Common myeloid progenitor, CD34-positive (primary cell): ENCODE results near the gene CWC25. TPM values are rescaled to one million over a fixed set of nuclear protein-coding genes. Genes with fewer than 3 reads are reported as not detected.
A peak's percentile ranks its signal among the peaks of the same experiment; 100 is the strongest.

Source experiments
- CTCF ChIA-PET: fragments of 350-600 bp; sonication (Branson Sonifier 250); formaldehyde crosslinking; loops from one replicate; lab custom pipeline; 2021; ENCODE audit warnings: antibody characterized with exemption; lab: Charles Lee
- POLR2A ChIA-PET: fragments of 350-600 bp; sonication (Branson Sonifier 250); formaldehyde crosslinking; loops from one replicate; lab custom pipeline; 2021; ENCODE audit warnings: antibody characterized with exemption; lab: Charles Lee
- DNase-seq, 3 donors: peaks; one replicate each; pipeline versions ENCODE4 v3.0.0 to v3.0.0-alpha.2; 2013
- H3K27ac ChIP-seq, 2 experiments: 1 replicate in 1 of 2; 2 replicates in 1 of 2; pipeline ENCODE4 v1.7.0; 2013; ENCODE audit warnings: inconsistent platforms in 2 of 2, low read length in 2 of 2, mild to moderate bottlenecking in 2 of 2, low read depth in 1 of 2, moderate library complexity in 1 of 2; ENCODE audit not compliant: severe bottlenecking in 2 of 2, insufficient read depth in 1 of 2, poor library complexity in 1 of 2
- H3K27me3 ChIP-seq, 5 experiments: replicated peaks in 2 of 5; 1 replicate in 3 of 5; 2 replicates in 2 of 5; pipeline versions ENCODE4 v1.6.1 to v1.7.0; 2013; ENCODE audit warnings: low read length in 4 of 5, mild to moderate bottlenecking in 2 of 5, moderate library complexity in 2 of 5, inconsistent platforms in 1 of 5; ENCODE audit not compliant: insufficient read depth in 5 of 5, control insufficient read depth in 4 of 5
- H3K36me3 ChIP-seq, 4 experiments: 1 replicate in 2 of 4; 2 replicates in 2 of 4; pipeline versions ENCODE4 v1.6.1 to v1.7.0; 2013; ENCODE audit warnings: low read length in 3 of 4, control low read depth in 1 of 4, mild to moderate bottlenecking in 1 of 4; ENCODE audit not compliant: control insufficient read depth in 4 of 4, insufficient read depth in 4 of 4
- H3K4me1 ChIP-seq, 4 experiments: 1 replicate in 3 of 4; 2 replicates in 1 of 4; pipeline versions ENCODE4 v1.6.1 to v1.7.1; 2013; ENCODE audit warnings: low read length in 3 of 4, mild to moderate bottlenecking in 3 of 4, control low read depth in 1 of 4, inconsistent platforms in 1 of 4, moderate library complexity in 1 of 4; ENCODE audit not compliant: control insufficient read depth in 4 of 4, insufficient read depth in 4 of 4; ENCODE audit errors: control extremely low read depth in 1 of 4
- H3K4me3 ChIP-seq, 7 experiments: 1 replicate in 4 of 7; 2 replicates in 3 of 7; pipeline versions ENCODE4 v1.5.1 to v1.7.0; 2013; ENCODE audit warnings: mild to moderate bottlenecking in 7 of 7, low read length in 6 of 7, moderate library complexity in 6 of 7, inconsistent platforms in 2 of 7, low read depth in 2 of 7, control low read depth in 1 of 7; ENCODE audit not compliant: insufficient read depth in 4 of 7, control insufficient read depth in 1 of 7; ENCODE audit errors: extremely low read depth in 1 of 7
- H3K9me3 ChIP-seq, 5 experiments: 1 replicate in 4 of 5; 2 replicates in 1 of 5; pipeline versions ENCODE4 v1.6.1 to v1.7.1; 2013; ENCODE audit warnings: low read length in 4 of 5, mild to moderate bottlenecking in 2 of 5, inconsistent platforms in 1 of 5, low read depth in 1 of 5, moderate library complexity in 1 of 5; ENCODE audit not compliant: control insufficient read depth in 4 of 5, insufficient read depth in 2 of 5; ENCODE audit errors: control extremely low read depth in 1 of 5
- WGBS: methylation state at CpG from one replicate; pipeline ENCODE4 v1.1.5; 2013; ENCODE audit not compliant: insufficient coverage; 5-methylcytosine and 5-hydroxymethylcytosine counted together
- polyA plus RNA-seq: library from polyadenylated mRNA; unstranded; fragments of 120-200 nt; gene quantifications from one replicate; pipeline ENCODE4 v1.2.1, GENCODE V29; 2013

CWC25 gene
- 31.1 TPM for polyA plus RNA-seq

DNA sequence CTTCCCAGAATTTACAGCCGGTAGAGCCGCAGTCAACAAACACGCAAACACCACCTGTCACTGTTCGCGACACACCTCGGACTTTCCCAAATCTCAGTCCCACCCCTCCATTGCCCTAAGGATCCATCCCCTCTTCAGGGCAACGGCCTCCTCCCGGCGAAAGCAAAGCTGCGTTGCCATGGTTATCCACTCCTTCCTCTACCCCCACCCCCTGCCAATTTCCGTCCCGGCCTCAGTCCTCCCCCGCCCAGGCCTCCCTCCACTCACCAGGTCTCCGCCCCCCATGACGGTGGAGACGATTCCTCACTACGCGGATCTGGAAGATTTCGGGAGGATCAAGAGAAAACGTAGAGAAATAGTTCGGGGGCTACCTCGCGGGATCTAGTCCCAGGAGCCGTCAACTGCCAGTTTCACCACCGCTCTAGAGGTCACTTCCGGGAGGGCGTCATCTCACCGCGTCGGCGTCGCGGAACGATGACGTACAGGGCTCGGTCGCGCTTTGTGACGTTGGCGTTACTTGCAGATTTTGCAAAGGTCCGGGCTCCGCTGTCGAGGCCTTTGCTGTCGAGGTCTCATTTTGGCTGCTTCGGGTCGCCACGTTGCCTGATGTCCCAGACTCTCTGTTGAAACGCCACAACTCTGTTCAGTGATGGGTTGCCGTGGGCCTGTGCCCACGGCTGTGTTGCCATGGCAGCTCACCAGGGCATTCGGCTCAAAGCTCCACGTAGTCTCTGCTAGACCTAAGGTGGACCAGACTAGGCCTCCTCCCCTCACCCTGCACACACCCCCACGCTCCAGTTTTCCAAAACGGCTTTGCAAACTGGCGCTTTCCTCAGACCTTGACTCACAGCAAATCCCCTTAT, at the start of gene CWC25:
Gene CWC25 (minus strand): TSS at position 423 of the 863 bp plus-strand sequence. CDS start 138 bp downstream, at position 285.
- Histone ChIP-seq H3K27me3 (no peaks in the 10 kb centered on the region), H3K9me3 (no peaks in the 10 kb centered on the region), H3K27ac (peak within 1 kb of the TSS; percentile 99 to 100), H3K36me3 (peaks cover 2 to 17% (median 11%) of the 10 kb centered on the region in 4 experiments), H3K4me3 (peak within 1 kb of the TSS; percentile 64 to 99 (median 90)), H3K4me1 (peaks cover 0 to 21% (median 16%) of the 10 kb centered on the region in 4 experiments)
- peak; percentile 97 to 99 (median 98) for DNase-seq
- 1% methylated on average over 51 of the region's 55 CpGs for WGBS
- POLR2A ChIA-PET: interaction anchor here (0.6 to 1.3 kb wide), 3 partner anchors 16 to 62 kb away, joined by 3 to 9 read pairs (median 6); partner anchors contain the start of gene RPL23
- CTCF ChIA-PET: interaction anchor here (1.1 kb wide), 1 partner anchor 47 kb away, joined by 5 read pairs; no protein-coding TSS in a partner anchor

- peaks cover 4 to 74% (median 48%) of the 10 kb centered on the region in 4 experiments for H3K4me1 ChIP-seq
- POLR2A ChIA-PET: no interaction called here
- WGBS: 85% methylated on average over 9 of the region's 9 CpGs
- H3K27me3 ChIP-seq: no peaks in the 10 kb centered on the region
- H3K4me3 ChIP-seq: no peak overlapping the region
- peaks cover 0 to 32% (median 12%) of the 10 kb centered on the region in 4 experiments for H3K36me3 ChIP-seq
- CTCF ChIA-PET: interaction anchor here (0.7 to 2.4 kb wide), 4 partner anchors 19 to 48 kb away, joined by 3 to 15 read pairs (median 4); no protein-coding TSS in a partner anchor
- H3K27ac ChIP-seq: peak overlapping the region in 1 of 2 experiments; percentile 22
- no peaks in the 10 kb centered on the region for H3K9me3 ChIP-seq
- no peak for DNase-seq
These were observed 48.7 kb upstream of the CWC25 start for GRCh38 chr17:38873640-38874380.

GRCh38 chr17:38872671-38873385, 47.7 kb upstream of the CWC25 start:
- H3K4me3 ChIP-seq: peak overlapping the region in 3 of 7 experiments; percentile 2 to 99 (median 96)
- H3K9me3 ChIP-seq: no peaks in the 10 kb centered on the region
- peaks cover 0 to 22% (median 5%) of the 10 kb centered on the region in 4 experiments for H3K36me3 ChIP-seq
- peak overlapping the region in 1 of 2 experiments; percentile 31 for H3K27ac ChIP-seq
- H3K4me1 ChIP-seq: peaks cover 8 to 74% (median 54%) of the 10 kb centered on the region in 4 experiments
- CTCF ChIA-PET: interaction anchor here (0.7 to 2.4 kb wide), 11 partner anchors 9 to 105 kb away, joined by 3 to 15 read pairs (median 5); partner anchors contain the start of genes CWC25 and LASP1NB
- POLR2A ChIA-PET: no interaction called here
- H3K27me3 ChIP-seq: no peaks in the 10 kb centered on the region
- WGBS: 89% methylated on average over 8 of the region's 9 CpGs
- no peak for DNase-seq

- CTCF ChIA-PET: interaction anchor here (0.9 to 2.4 kb wide), 10 partner anchors 9 to 106 kb away, joined by 3 to 15 read pairs (median 6); partner anchors contain the start of genes CWC25 and LASP1NB
- no peaks in the 10 kb centered on the region for H3K9me3 ChIP-seq
- H3K4me3 ChIP-seq: peak overlapping the region in 6 of 7 experiments; percentile 94 to 99 (median 98)
- peaks cover 8 to 69% (median 49%) of the 10 kb centered on the region in 4 experiments for H3K4me1 ChIP-seq
- peaks cover 0 to 17% (median 3%) of the 10 kb centered on the region in 4 experiments for H3K36me3 ChIP-seq
- H3K27ac ChIP-seq: peak overlapping the region in 1 of 2 experiments; percentile 31
- H3K27me3 ChIP-seq: no peaks in the 10 kb centered on the region
- 100% methylated on average over 1 of the region's 5 CpGs for WGBS
- peak in 1 of 3 donors; percentile 15 for DNase-seq
- POLR2A ChIA-PET: interaction anchor here (1.0 kb wide), 1 partner anchor 27 kb away, joined by 4 read pairs; no protein-coding TSS in a partner anchor
These were observed 46.9 kb upstream of the CWC25 start for GRCh38 chr17:38872027-38872511.

- peak overlapping the region in 1 of 2 experiments; percentile 79 for H3K27ac ChIP-seq
- ChIA-PET POLR2A (interaction anchor here (1.0 kb wide), 1 partner anchor 27 kb away, joined by 4 read pairs; no protein-coding TSS in a partner anchor), CTCF (interaction anchor here (0.6 to 2.4 kb wide), 13 partner anchors 10 to 235 kb away, joined by 3 to 15 read pairs (median 5); partner anchors contain the start of genes CWC25 and LASP1NB)
- H3K9me3 ChIP-seq: no peaks in the 10 kb centered on the region
- WGBS: 40% methylated on average over 7 of the region's 11 CpGs
- DNase-seq: peak; percentile 55 to 74 (median 66)
- peaks cover 0 to 14% (median 2%) of the 10 kb centered on the region in 4 experiments for H3K36me3 ChIP-seq
- peaks cover 8 to 66% (median 45%) of the 10 kb centered on the region in 4 experiments for H3K4me1 ChIP-seq
- H3K27me3 ChIP-seq: no peaks in the 10 kb centered on the region
- H3K4me3 ChIP-seq: peak overlapping the region; percentile 88 to 99 (median 96)
These were observed 46.3 kb upstream of the CWC25 start for GRCh38 chr17:38871247-38872015.
